Stimulated activated CD8-positive, alpha-beta memory T cell treated with anti-CD3 and anti-CD28 coated beads, Interleukin-2, amount 100 ng/mL, for 1 hour (primary cell): Measurements from ENCODE around the gene WFIKKN1.
A peak's percentile ranks its signal among the peaks of the same experiment; 100 is the strongest.

ENCODE experiments used
- DNase-seq, 2 donors: peaks; one replicate each; pipeline ENCODE4 v3.0.0-alpha.2; 2020; ENCODE audit warnings: low read depth in 2 of 2

The WFIKKN1 gene

GRCh38 chr16:624526-625070 is 6.2 kb upstream of the WFIKKN1 start:
- DNase-seq = no peak

- no peak for DNase-seq
Measured at GRCh38 chr16:625117-625976, 5.4 kb upstream of the WFIKKN1 start.

- DNase-seq = no peak
Measured at GRCh38 chr16:625977-626765, 4.6 kb upstream of the WFIKKN1 start.

- no peak for DNase-seq
Measured at GRCh38 chr16:626787-627453, 3.9 kb upstream of the WFIKKN1 start.

- no peak for DNase-seq
Measured at GRCh38 chr16:627454-628239, 3.1 kb upstream of the WFIKKN1 start.

GRCh38 chr16:628321-629061 is 2.3 kb upstream of the WFIKKN1 start:
- no peak for DNase-seq

GRCh38 chr16:629185-629832 is 1.5 kb upstream of the WFIKKN1 start:
- DNase-seq = no peak

GRCh38 chr16:629833-630248 is 944 bp upstream of the WFIKKN1 start:
- no peak for DNase-seq

- no peak for DNase-seq
Measured at GRCh38 chr16:630249-630814, 453 bp upstream of the WFIKKN1 start.

GRCh38 chr16:631808-632358 is 1.1 kb downstream of the WFIKKN1 start:
- no peak for DNase-seq

GRCh38 chr16:632486-633335 is 1.9 kb downstream of the WFIKKN1 start:
- DNase-seq = no peak

- no peak for DNase-seq
Measured at GRCh38 chr16:633336-634050, 2.7 kb downstream of the WFIKKN1 start.

GRCh38 chr16:634051-634670 is 3.4 kb downstream of the WFIKKN1 start:
- no peak for DNase-seq

- DNase-seq = no peak
Measured at GRCh38 chr16:634996-635395, 4.2 kb downstream of the WFIKKN1 start.

- no peak for DNase-seq
Measured at GRCh38 chr16:635573-636205, 4.9 kb downstream of the WFIKKN1 start.

- DNase-seq = peak; percentile 78 to 84
Measured at GRCh38 chr16:636206-637080, 5.7 kb downstream of the WFIKKN1 start, which contains the start of gene METTL26. METTL26 (minus strand) TSS chr16:636305; CDS start chr16:636290, 15 bp downstream.
